Thyroid gland (tissue), 4 donors: ENCODE results near the gene MOBP.

Experiments
- POLR2A ChIP-seq, 2 donors: fragments of 450-650 bp; IDR thresholded peaks; one replicate each; pipeline ENCODE4 v1.6.1; 2017; ENCODE audit warnings: antibody characterized with exemption in 2 of 2, mild to moderate bottlenecking in 2 of 2, moderate library complexity in 1 of 2
- TF ChIP-seq, protein P1 (sequence below), 6 experiments: fragments of 200-600 bp in 3 of 6; fragments of 450-650 bp in 3 of 6; sonication (generic) in 3 of 6; IDR thresholded peaks; one replicate each; pipeline ENCODE4 v1.5.1; 2016 to 2019; ENCODE audit warnings: antibody characterized with exemption in 6 of 6, mild to moderate bottlenecking in 2 of 6, inconsistent platforms in 1 of 6, moderate library complexity in 1 of 6

DNA sequence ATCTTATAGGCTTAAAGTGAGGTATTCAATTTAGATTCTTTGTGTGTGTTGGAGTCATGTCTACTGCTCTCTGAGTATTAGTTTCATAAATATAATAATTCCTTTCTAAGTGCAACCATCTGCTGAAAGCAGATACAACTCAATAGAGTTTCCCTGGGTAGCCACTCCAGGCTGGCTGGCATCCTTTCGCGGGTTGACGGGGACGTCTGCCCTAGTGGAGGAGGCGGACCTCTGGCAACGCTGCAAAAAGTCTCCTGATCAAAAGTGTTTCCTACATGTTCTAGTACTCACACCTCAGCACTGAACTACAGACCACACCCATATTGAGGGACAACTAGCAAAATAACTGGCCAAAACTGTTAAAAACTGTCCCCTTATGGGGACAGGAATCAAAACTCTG is 2.5 kb downstream of the MOBP start:
- TF ChIP-seq, protein P1, sequence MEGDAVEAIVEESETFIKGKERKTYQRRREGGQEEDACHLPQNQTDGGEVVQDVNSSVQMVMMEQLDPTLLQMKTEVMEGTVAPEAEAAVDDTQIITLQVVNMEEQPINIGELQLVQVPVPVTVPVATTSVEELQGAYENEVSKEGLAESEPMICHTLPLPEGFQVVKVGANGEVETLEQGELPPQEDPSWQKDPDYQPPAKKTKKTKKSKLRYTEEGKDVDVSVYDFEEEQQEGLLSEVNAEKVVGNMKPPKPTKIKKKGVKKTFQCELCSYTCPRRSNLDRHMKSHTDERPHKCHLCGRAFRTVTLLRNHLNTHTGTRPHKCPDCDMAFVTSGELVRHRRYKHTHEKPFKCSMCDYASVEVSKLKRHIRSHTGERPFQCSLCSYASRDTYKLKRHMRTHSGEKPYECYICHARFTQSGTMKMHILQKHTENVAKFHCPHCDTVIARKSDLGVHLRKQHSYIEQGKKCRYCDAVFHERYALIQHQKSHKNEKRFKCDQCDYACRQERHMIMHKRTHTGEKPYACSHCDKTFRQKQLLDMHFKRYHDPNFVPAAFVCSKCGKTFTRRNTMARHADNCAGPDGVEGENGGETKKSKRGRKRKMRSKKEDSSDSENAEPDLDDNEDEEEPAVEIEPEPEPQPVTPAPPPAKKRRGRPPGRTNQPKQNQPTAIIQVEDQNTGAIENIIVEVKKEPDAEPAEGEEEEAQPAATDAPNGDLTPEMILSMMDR (IDR thresholded peaks at IDR 0.05): no peak
- no peak for TF ChIP-seq POLR2A (IDR thresholded peaks at IDR 0.05)
